ENCODE data around the gene GALR3. TPM values are rescaled to one million over a fixed set of nuclear protein-coding genes. Genes with fewer than 3 reads are reported as not detected.

The GALR3 gene, protein sequence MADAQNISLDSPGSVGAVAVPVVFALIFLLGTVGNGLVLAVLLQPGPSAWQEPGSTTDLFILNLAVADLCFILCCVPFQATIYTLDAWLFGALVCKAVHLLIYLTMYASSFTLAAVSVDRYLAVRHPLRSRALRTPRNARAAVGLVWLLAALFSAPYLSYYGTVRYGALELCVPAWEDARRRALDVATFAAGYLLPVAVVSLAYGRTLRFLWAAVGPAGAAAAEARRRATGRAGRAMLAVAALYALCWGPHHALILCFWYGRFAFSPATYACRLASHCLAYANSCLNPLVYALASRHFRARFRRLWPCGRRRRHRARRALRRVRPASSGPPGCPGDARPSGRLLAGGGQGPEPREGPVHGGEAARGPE
- total RNA-seq, result not detected in 2 replicates

DNA sequence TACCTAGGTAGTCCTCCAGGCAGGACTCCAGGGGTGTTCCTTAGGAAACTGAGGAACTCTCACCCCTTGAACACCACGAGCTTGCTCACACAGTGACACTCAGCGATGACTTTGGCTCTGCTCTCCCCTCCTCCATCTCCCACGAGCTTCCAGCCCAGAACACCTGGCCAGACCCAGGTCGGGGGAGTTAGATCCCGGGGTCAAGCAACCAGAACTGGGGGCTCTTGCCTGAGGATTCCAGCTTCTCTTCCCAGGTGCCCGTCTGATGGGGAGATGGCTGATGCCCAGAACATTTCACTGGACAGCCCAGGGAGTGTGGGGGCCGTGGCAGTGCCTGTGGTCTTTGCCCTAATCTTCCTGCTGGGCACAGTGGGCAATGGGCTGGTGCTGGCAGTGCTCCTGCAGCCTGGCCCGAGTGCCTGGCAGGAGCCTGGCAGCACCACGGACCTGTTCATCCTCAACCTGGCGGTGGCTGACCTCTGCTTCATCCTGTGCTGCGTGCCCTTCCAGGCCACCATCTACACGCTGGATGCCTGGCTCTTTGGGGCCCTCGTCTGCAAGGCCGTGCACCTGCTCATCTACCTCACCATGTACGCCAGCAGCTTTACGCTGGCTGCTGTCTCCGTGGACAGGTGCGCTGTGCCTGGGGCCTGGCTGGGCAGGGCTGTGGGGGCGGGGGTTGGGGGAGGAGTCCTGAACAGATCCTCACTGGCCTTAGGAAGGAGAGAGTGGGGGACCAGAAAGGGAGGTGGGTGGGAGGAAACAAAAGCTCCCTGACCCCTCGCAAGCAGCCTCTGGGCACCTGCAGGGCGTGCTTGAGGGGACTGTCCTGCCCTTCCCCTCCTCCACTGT is at the start of gene GALR3:
TSS of gene GALR3 (plus strand) at position 249 of the 852 bp plus-strand sequence. CDS start at position 274, 25 bp downstream.

DNA sequence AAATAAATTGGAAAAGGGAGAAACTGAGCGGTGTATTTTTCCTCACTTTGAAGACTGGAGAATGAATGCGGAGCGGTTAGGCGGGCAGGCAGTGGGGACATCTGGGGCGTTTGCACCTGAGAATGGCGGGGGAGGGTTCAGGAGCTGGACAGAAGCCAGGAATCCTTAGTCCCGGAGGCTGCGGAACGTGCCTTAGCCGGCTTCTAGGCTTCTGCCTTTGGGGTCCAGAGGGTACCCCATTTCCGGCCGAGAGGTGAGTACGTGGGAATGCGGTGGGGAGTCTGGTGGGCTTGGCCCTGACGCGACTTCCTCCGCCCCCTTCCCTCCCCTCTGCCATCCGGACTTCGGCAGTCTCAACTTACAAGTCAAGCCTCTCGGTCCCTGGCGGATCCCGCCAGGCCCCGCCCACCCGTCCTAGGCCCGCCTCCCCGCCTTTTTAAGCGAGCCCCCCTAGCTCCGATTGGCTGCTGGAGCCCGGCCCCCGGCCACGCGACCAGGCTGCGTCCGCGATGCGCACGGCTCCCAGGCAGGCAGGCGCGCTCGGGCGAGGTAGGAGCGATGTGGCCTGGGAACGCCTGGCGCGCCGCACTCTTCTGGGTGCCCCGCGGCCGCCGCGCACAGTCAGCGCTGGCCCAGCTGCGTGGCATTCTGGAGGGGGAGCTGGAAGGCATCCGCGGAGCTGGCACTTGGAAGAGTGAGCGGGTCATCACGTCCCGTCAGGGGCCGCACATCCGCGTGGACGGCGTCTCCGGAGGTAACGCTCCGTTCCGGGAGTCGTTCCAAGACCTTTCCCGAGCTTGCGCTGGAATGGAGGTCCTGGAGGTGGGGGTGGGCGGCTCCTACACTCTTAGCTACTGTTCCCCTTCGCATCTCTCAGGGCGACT is 15.5 kb upstream of the GALR3 start, which contains the start of gene GCAT:
TSS of gene GCAT (plus strand) at position 525 of the 884 bp plus-strand sequence. CDS start at position 559, 34 bp downstream.

DNA sequence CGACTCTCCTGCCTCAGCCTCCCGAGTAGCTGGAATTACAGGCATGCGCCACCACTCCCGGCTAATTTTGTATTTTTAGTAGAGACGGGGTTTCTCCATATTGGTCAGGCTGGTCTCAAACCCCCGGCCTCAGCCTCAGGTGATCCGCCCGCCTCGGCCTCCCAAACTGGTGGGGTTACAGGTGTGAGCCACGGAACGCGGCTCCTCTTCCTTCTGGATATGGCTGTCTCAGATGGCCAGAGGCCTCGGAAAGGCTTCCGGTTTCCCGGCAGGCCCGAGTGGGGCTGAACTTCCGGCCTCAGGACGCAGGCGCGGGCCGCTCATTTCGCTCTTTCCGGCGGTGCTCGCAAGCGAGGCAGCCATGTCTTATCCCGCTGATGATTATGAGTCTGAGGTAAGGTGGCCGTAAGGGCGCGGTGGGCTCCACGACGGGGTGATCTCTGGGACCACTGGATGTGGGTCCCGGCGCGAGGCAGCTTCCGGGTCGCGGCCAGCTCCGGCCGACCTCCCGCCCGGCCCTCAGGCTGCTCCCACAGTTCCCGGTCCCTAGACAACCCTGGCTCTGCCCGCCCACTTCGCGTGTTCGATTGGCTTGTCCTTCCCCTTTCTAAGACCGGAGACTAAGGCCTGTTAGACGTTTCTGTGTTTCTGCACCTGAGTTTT is 26.0 kb downstream of the GALR3 start, which contains the start of gene EIF3L:
TSS of gene EIF3L (plus strand) at position 331 of the 663 bp plus-strand sequence. CDS start at position 362, 31 bp downstream.

Other genes with a start within 250 kb of the GALR3 start
- gene LGALS2, start 243.3 kb upstream of the GALR3 start, total RNA-seq, result not detected in 2 replicates
- gene GGA1, start 214.5 kb upstream of the GALR3 start, total RNA-seq, result 41.9 and 70.4 TPM in 2 replicates
- gene SH3BP1, start 183.7 kb upstream of the GALR3 start, total RNA-seq, result 46.5 and 47.5 TPM in 2 replicates
- gene PDXP, start 164.7 kb upstream of the GALR3 start, total RNA-seq, result 13.7 and 15.0 TPM in 2 replicates
- 2,277 and 6,043 TPM in 2 replicates for gene LGALS1, start 147.7 kb upstream of the GALR3 start, total RNA-seq
- 10.7 and 18.0 TPM in 2 replicates for gene NOL12, start 137.0 kb upstream of the GALR3 start, total RNA-seq
- gene TRIOBP, start 126.3 kb upstream of the GALR3 start, total RNA-seq, result 160 and 222 TPM in 2 replicates
- gene GCAT, start 15.4 kb upstream of the GALR3 start, total RNA-seq, result 29.5 and 48.7 TPM in 2 replicates
- gene ANKRD54, start 21.0 kb downstream of the GALR3 start, total RNA-seq, result 24.8 and 25.2 TPM in 2 replicates
- gene EIF3L, start 26.0 kb downstream of the GALR3 start, total RNA-seq, result 295 and 311 TPM in 2 replicates
- gene MICALL1, start 82.9 kb downstream of the GALR3 start, total RNA-seq, result 23.2 and 51.8 TPM in 2 replicates
- gene C22orf23, start 130.2 kb downstream of the GALR3 start, total RNA-seq, result 0.59 TPM in 1 of 2 replicates, not detected in the other
- 26.1 and 39.7 TPM in 2 replicates for gene POLR2F, start 130.3 kb downstream of the GALR3 start, total RNA-seq
- not detected in 2 replicates for gene SOX10, start 161.2 kb downstream of the GALR3 start, total RNA-seq
- 9.8 and 17.2 TPM in 2 replicates for gene PICK1, start 234.0 kb downstream of the GALR3 start, total RNA-seq